ENCODE measurements around the gene TMEM116. TPM values are rescaled to one million over a fixed set of nuclear protein-coding genes. Genes with fewer than 3 reads are reported as not detected.
"Not testable (repeated sequence)": the region's sequence is repeated elsewhere in the genome, so short reads cannot be mapped to it uniquely, and the experiment has no call there.

Gene TMEM116
- 10.6 and 14.8 TPM in 2 replicates for total RNA-seq (2014; rRNA removed)
- polyA plus RNA-seq (2012) = 8.8 TPM

DNA sequence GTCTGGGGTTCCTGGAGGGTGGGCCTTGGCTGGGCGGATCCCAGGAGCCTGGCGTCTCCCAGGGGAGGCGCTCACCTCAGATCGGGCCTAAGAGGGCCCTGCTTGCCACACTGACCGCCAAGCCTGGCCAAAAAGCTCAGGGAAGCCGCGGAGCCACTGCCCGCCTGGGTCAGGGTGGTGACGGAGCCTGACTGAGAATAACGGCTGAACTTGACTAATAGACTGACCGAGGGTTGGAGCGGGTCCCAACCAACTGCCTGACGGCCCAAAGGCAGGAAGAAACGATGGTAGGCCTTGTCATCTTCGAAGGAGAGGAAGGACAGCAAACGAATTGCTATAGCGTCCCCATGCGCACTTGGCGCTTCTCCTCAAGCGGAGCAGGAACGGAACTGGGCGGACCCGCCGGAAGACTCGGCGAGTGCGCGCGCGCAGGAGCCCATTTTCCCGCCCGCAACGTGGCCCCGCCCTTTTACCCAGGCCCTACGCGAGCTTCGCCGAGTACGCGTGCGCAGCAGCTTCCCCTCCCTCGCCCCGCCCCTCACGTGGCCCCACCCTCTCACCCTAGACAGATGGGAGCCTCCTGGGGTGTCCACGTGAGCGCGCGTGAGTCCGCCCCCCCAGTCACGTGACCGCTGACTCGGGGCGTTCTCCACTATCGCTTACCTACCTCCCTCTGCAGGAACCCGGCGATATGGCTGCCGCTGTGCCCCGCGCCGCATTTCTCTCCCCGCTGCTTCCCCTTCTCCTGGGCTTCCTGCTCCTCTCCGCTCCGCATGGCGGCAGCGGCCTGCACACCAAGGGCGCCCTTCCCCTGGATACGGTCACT lies at the start of gene TMEM116, which contains the start of gene ERP29:
Gene TMEM116 (minus strand): TSS at position 391 of the 826 bp plus-strand sequence. CDS start 7,895 bp downstream, outside the sequence.
Gene ERP29 (plus strand): TSS at position 652 of the 826 bp plus-strand sequence. CDS start 40 bp downstream, at position 692.
- DNase-seq (ENCODE audit: low read depth) = peak; percentile 98

DNA sequence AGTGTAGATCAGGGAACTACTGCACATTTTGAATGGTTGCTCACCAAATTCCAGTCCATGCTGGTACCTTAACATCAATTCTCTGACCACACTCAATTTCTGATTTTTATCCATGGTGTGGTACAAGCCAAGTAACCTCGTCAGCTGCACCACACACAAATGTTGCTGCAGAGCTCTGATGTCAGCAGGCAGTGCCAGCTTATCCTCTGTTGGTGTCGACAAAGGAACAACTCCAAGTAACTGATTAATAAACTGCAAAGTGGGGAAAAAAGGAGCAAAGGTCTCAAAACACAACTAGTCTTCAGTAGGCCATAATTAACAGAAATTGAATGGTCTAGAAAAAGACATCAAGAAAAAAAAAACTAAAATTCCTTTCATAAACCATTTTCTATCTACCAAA lies 48.2 kb upstream of the TMEM116 start:
- no peak for DNase-seq (ENCODE audit: low read depth)

DNA sequence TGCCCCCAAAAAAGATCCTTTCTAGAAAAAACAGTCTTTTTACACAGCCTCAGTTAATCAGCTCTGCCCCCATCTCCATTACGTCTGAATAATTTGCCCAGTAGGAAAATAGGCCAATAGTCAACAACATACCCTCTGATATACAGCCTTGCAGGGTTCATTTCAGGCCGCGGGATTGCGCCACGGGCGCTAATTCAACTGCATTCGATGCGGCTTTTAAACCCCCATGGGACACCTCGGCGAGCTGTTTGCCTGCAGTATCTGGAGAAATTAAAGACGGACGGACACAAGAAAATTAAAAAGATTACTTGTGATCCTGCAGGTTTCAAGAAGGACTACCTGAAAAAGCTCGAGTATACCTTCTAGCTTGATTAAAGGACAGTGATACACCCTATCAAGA lies 36.4 kb upstream of the TMEM116 start:
- DNase-seq (ENCODE audit: low read depth) = no peak

DNA sequence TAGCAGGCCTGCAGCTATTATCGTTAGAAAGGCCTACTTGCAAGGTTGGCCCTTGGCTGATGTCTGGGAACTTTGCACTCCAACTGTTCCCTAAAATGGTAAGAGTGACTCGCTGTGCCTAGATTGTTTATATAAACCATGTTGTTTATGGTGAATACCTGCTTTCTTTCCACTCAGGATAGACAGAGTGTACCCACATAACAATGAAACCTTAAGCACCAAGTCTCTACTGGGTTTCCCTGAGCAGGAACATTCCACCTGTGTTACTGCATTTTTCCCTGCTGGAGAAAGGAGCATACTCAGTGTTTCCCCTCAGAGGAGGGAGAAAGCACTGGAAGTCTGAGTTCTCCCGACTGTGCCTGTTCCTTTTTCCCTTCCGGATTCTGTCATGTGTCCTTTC lies 33.0 kb upstream of the TMEM116 start:
- DNase-seq (ENCODE audit: low read depth) = no peak

DNA sequence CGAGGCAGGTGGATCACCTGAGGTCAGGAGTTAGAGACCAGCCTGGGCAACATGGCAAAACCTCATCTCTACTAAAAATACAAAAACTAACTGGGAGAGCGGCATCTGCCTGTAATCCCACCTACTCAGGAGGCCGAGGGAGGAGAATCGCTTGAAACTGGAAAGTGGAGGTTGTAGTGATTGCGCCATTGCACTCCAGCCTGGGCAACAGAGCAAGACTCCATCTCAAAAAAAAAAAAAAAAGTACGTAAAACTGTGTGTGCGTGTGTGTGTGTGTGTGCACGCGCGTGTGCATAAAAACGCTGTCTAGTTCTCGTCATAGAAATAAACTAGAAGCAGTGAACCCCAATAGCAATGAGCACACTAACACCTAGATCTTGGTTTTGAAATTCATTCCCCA lies 23.6 kb upstream of the TMEM116 start:
- DNase-seq (ENCODE audit: low read depth) = not testable (repeated sequence)

DNA sequence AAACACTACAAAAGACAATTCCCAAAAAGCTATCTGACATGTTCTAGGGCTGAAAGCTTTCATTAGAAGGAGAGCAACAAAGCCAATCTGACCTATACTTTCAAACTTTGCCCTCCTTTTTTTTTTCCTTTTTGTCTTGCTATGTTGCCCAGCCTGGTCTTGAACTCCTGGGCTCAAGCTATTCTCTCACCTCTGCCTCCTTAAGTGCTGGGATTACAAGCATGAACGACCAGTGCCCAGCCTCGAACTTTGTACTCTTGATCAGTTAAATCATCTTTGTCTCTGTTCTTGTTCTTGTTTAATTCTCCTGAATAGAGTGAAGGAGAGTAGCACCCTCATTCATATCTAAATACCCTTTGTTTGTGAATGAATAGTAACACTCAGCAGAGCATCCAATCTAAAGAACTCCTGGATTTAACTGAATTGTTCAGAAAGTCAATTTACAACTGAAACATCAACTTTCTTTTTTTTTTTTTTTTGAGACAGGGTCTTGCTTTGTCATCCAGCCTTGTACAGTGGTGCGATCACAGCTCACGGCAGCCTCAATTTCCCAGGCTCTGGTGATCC lies 22.3 kb upstream of the TMEM116 start:
- no peak for DNase-seq (ENCODE audit: low read depth)

DNA sequence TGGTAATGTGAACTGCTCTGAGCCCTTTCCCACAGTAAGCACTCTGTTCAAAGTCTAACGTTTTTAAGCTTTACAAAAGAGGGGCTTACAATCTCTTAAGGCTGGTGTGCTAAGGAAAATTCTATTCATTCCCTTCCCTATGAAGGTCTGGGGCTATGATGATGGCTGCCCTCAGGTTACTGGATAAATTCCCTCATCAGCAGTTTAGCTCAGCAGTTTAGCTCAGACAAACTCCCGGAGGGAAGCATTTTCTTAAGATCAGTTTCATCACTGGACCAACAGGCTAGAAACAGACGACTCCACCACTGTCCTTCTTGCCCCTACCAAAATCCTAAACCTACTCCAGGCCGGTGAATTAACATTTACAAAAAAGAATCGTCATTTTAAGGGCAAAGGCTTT lies 19.3 kb upstream of the TMEM116 start:
- no peak for DNase-seq (ENCODE audit: low read depth)

DNA sequence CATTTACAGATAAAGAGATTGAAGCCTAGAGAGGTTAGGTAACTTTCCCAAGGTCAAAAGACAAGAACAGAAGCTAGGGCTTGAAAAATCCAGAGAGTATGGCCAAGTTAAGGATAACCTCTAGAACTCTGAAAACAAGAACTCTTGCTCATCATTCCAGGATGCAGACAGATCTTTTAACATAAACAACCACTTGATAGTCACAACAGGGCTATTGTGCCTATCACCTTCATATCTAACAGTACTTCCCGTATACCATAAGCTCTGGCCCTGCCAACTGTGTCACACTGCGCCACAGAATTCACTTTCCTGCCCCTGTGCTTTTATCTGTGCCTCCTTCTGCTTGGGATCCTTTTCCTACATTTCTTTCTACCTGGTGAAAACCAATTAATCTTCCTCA lies 18.5 kb upstream of the TMEM116 start:
- DNase-seq (ENCODE audit: low read depth) = no peak

DNA sequence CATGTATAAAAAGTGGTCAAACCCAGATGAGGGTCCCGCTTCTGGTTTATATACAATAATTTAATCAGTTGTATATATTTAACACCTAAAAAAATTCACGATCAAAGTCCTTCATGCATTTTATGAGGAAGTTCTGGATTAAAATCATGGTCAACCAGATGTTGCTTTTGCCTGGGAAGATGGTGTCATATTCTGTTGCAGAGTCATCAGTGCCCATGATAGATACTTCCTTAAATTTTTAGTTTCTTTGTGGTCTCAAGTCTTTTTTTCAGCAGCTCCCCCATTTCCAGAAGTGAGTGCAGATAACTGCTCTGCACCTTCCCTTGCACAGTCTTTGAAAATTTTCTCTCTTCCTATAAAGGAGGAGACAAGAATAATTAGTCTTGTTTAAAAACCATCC lies 16.3 kb upstream of the TMEM116 start:
- DNase-seq (ENCODE audit: low read depth) = no peak

DNA sequence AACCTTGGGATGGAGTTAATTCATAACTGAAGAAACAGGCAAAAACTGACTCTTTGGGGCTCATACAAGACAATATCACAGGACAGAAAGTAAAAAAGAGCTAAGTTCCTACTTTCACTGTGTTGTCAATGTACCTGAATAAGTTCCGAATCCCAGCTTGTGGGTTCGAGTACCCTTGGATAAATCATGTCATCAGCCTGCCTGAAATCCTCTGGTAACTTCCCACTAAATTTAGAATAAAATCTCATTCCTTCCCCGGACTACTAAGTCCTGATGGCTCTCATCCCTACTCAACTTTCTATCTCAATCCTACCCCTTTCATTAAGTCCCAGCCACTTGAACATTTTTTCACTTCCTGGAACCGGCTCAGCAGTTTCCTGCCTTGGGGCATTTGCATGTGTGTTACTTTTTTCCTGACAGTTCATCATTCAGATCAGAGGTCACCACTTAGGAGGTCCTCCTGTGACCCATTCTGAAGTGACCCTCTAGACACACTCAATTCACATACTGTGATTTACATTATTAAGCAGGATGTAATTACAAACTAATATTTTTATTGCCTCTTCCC lies 12.9 kb upstream of the TMEM116 start:
- no peak for DNase-seq (ENCODE audit: low read depth)

DNA sequence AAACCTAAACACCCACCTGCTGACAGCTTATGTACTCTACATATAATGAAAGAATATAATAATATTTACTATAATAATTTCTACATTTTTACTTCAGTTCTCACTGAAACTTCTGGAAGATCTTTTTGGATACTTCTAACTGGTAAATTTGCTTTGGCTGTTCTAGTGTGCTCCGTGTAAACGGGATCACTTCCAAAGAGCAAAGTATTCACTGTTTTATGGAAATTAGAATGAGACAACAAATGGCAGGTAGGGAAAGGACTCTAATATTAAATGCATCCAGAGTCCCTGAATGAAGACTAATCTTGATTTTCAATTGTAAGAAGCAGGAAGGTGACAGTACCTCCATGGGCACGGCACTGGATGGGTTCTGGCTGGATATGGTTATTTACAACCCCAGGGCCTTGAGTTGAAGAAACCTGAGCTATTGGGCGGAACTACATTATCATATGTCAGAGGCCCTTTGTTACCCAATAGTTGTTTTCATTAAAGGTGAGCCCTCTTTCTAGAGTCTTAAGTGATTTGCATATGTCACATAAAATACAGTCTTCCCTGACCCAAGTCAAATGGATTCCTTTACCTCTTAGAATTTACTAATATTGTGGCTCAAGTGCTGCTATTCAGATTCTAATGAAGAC lies 10.9 kb upstream of the TMEM116 start:
- no peak for DNase-seq (ENCODE audit: low read depth)

DNA sequence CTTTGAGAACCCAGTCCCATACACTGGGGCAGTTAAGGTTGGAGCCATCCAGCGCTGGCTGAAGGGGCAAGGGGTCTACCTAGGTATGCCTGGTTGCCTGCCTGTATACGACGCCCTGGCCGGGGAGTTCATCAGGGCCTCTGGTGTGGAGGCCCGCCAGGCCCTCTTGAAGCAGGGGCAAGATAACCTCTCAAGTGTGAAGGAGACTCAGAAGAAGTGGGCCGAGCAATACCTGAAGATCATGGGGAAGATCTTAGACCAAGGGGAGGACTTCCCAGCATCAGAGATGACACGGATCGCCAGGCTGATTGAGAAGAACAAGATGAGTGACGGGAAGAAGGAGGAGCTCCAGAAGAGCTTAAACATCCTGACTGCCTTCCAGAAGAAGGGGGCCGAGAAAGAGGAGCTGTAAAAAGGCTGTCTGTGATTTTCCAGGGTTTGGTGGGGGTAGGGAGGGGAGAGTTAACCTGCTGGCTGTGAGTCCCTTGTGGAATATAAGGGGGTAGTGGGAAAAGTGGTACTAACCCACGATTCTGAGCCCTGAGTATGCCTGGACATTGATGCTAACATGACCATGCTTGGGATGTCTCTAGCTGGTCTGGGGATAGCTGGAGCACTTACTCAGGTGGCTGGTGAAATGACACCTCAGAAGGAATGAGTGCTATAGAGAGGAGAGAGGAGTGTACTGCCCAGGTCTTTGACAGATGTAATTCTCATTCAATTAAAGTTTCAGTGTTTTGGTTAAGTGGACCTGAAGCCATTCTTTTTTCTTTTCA lies 9.5 kb upstream of the TMEM116 start:
- DNase-seq (ENCODE audit: low read depth) = no peak

DNA sequence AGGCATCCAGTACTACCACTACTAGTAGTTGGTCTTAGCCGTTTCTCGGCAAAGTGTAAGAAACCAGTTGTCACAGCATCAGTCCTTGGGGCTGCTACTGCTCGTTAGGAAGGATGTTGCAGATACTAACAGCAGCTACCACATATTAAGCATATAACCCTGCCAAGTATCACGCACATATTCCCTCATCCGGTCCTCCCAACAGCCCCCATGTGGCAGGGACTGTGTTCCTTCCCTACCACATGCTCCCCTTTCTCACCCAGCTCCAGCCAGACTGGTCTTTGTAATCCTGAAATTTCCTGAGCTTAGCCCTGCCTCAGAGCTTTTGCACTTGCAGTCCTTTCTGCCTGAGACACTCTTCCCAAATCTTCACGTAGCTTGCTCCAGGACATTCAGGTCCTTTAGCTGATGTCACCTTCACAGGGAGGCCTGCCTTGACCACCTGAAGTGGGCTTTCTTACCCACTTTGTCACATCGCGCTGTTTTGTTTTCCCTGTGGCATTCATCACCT lies 8.0 kb upstream of the TMEM116 start:
- DNase-seq (ENCODE audit: low read depth) = no peak

DNA sequence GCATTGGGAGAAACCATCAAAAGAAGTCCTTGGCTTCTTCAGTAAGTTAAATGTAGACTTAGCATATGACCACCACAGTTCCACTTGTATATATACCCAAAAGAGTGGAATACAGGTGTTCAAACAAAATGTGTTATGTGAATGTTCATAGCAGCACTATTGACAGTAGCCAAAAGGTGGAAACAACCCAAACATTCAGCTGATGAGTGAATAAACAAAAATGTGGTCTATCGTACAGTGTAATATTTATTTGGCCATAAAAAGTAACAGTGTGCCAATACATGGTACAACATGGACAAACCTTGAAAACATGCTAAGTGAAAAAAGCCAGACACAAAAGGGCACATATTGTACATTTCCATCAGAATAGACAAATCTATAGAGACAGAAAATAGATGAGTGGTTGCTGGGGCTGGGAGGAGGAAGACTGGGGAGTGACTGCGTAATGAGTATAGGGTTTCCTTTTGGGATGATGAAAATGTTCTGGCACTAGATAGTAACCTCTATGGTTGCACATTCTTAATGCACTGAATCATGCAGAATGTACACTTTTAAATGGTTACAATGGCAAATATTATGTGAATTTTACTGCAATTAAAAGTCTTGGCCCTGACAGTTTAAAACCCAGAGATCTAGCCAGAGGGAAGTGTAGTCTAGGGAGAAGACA lies 5.7 kb upstream of the TMEM116 start:
- DNase-seq (ENCODE audit: low read depth) = peak; percentile 71

DNA sequence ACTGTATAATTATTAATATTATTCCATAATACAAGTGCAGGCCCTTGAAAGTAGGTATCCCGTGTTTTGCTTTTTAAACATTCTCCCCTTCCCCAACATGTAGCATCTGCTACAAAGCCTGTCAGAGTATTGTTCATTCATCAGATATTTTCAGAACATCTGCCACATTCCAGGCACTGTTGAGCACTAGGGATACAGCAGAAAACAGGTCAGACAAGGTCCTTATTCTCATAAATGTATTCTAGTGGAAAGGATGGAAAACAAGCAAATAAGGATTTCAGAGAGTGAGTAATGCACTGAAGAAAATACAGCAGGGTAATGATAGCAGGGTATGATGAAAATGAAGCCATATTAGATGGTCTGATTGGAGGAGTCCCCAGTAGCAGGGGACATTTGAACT lies 4.1 kb upstream of the TMEM116 start:
- DNase-seq (ENCODE audit: low read depth) = no peak

DNA sequence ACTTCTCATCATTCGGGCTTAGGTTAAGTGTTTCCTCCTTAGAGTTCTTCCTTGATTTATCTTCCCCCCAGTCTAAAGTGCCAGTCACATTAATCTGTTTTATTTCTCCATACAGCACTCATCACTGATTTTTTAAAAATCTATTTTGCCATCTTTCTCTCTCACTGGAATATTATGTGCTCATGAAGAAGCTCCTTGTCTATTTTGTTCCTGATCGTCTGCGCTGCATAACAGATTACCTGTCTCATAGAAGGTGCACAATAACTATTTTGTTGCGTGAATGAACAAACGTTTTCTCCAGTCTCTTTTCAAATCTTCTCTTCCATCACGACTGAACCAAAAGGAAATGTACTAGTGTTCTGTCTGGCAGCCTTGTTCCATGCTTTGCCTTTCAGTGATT lies 3.0 kb upstream of the TMEM116 start:
- no peak for DNase-seq (ENCODE audit: low read depth)

DNA sequence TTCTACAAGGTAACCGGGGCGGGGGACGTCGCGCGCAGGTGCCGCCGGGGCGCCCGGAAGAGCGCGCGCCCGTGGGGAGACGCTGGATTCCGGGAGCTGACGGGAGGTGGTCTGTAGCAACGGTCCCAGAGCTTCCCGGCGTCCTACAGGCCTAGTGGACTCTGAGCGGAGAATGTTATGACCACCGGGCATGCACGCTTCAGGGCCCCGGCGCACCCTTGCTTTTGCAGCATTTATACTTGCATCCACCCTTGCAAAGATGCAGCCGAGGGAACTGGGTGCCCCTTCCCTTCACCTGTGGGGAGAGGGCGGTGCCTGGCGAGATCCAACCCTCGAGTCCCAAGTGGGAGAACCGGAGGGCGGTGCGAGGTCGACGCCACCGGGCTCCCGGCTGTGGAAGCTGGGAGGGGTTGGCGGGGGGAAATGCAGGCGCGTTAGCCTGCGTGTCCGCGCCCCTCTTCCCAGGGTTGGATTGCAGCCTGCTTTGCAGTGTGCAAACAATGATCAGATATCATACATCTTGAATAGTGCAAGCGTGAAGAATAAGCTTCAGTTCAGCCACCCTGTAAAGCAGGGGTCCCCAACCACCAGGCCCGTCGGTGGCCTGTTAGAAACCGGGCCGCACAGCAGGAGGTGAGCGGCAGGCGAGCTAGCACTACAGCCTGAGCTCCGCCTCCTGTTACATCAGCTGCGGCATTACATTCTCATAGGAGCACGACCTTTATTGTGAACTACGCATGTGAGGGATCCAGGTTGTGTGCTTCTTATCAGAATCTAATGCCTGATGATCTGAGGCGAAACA lies 837 bp upstream of the TMEM116 start:
- DNase-seq (ENCODE audit: low read depth) = peak; percentile 65

DNA sequence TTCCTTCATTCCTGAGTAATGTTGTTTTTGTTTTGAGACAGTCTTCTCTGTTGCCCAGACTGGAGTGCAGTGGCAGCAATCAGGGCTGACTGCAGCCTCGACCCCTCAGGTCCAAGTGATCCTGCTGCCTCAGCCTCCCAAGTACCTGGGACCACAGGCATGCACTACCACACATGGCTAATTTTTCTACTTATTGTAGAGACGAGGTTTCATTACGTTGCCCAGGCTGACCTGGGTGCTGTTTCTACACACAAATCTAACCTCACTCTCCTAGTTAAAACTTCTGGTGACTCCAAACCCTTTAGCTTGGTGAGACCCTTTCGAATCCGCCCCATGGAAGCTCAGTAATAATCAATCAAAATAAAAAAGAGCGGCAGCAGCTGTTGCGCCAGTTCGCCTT lies 1.3 kb downstream of the TMEM116 start:
- no peak for DNase-seq (ENCODE audit: low read depth)

DNA sequence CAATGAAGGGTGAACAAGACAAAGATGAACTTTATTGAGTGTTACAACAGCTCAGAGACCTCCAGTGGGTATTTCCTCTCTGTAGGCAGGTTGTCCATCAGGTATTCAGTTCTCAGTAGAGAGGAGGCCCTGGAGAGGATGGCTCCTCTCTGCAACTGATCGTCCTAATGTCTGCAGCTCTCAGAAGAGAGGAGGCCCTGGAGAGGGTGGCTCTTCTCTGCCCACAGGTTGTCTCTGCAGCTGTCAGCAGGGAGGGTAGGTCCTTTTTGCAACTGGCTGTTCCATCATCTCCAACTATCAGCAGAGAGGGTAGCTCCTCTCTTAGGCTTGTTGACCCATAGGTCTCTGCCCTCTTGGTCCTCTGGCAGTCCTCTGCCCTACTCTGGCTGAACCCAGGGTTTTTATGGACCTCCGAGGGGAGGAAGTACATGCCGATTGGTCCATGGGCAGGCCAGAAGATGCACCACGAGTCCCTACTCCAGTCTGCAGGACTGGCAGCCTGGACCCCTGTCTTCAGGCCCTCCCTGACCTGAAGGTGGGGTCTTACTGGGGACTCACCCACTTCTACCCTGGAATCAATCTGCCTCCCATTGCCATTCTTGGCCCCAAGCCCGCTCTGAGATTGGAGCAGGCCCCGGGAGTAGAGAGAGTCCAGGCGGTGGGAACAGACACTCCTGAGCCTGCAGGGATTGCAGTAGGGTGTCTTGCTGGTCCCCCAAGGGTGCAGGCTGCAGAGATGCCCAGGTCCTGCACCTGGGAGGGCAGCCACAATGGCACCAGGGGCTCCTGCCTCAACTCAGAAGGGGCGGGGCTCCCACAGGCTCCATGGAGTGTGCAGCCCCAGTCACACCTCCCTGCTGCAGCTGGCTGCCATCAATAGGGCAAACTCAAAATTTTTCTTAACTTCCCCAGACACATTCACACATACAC lies 2.3 kb downstream of the TMEM116 start:
- DNase-seq (ENCODE audit: low read depth) = no peak

Measured in LHCN-M2 (cell line).